Measurements from ENCODE around the gene OR5H6. TPM values are rescaled to one million over a fixed set of nuclear protein-coding genes. Genes with fewer than 3 reads are reported as not detected.

OR5H6 gene
- polyA plus RNA-seq, 2 donors, result not detected

Other genes with a start within 250 kb of the OR5H6 start
- not detected for gene GABRR3, start 228.9 kb upstream of the OR5H6 start, polyA plus RNA-seq
- not detected for gene OR5AC2, start 177.1 kb upstream of the OR5H6 start, polyA plus RNA-seq
- gene OR5H1, start 133.5 kb upstream of the OR5H6 start, polyA plus RNA-seq, result not detected
- gene OR5H14, start 116.8 kb upstream of the OR5H6 start, polyA plus RNA-seq, result not detected
- gene OR5H15, start 97.5 kb upstream of the OR5H6 start, polyA plus RNA-seq, result not detected
- not detected for gene OR5H2, start 18.3 kb downstream of the OR5H6 start, polyA plus RNA-seq
- not detected for gene OR5K4, start 89.6 kb downstream of the OR5H6 start, polyA plus RNA-seq
- gene OR5K3, start 126.4 kb downstream of the OR5H6 start, polyA plus RNA-seq, result not detected
- not detected for gene OR5K1, start 199.0 kb downstream of the OR5H6 start, polyA plus RNA-seq
- not detected for gene OR5K2, start 233.4 kb downstream of the OR5H6 start, polyA plus RNA-seq